Ishikawa (cell line): ENCODE measurements around the gene KPNA5.

ENCODE experiments used
- CEBPB ChIP-seq: IDR thresholded peaks from 2 replicates; pipeline ENCODE4 v1.6.1; 2012
- CREB1 ChIP-seq: IDR thresholded peaks from 2 replicates; pipeline ENCODE4 v1.6.1; 2012; ENCODE audit warnings: low read depth
- EGR1 ChIP-seq: IDR thresholded peaks from 2 replicates; pipeline ENCODE4 v1.6.1; 2012
- EP300 ChIP-seq: IDR thresholded peaks from 2 replicates; pipeline ENCODE4 v1.6.1; 2012; ENCODE audit warnings: borderline replicate concordance
- FOXM1 ChIP-seq: IDR thresholded peaks from 2 replicates; pipeline ENCODE4 v1.6.1; 2012; ENCODE audit warnings: low read depth, borderline replicate concordance
- NFIC ChIP-seq: IDR thresholded peaks from 2 replicates; pipeline ENCODE4 v1.6.1; 2012
- RAD21 ChIP-seq: IDR thresholded peaks from 2 replicates; pipeline ENCODE4 v1.6.1; 2012; ENCODE audit warnings: low read depth
- TAF1 ChIP-seq: IDR thresholded peaks from 2 replicates; pipeline ENCODE4 v1.6.1; 2012; ENCODE audit warnings: low read depth, mild to moderate bottlenecking
- TCF12 ChIP-seq: IDR thresholded peaks from 2 replicates; pipeline ENCODE4 v1.6.1; 2012; ENCODE audit warnings: low read depth
- TEAD4 ChIP-seq: IDR thresholded peaks from 2 replicates; pipeline ENCODE4 v1.6.1; 2012
- USF1 ChIP-seq: IDR thresholded peaks from 2 replicates; pipeline ENCODE4 v1.6.1; 2012
- YY1 ChIP-seq: IDR thresholded peaks from 2 replicates; pipeline ENCODE4 v1.6.1; 2012; ENCODE audit warnings: low read depth
- ZBTB7A ChIP-seq: IDR thresholded peaks from 2 replicates; pipeline ENCODE4 v1.6.1; 2012; ENCODE audit warnings: low read depth
- TF ChIP-seq, protein P1 (sequence below): IDR thresholded peaks from 2 replicates; pipeline ENCODE4 v1.6.1; 2012
- TF ChIP-seq, protein P2 (sequence below): IDR thresholded peaks from 2 replicates; pipeline ENCODE4 v1.6.1; 2012; ENCODE audit warnings: low read depth, mild to moderate bottlenecking

Gene KPNA5

DNA sequence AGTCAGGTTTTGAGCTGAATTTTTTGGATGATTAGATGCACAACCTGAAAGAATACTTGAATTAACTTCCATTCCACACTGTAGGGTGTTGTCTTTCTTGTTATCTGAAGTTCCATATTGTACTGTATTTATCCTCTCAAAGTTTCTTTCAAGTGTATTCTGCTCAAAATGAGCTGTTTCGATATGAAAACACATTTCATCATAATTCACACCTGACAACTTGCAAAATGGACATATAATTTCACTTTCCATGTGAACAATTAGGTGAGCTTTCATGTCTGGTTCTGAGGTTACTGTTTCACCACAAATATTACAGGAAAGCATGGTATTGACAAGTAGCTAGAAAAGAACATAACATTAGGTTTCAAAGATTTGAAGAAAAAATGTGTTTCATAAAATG, 14.1 kb upstream of the KPNA5 start:
- TF ChIP-seq FOXM1 (no peak), TAF1 (no peak), TEAD4 (no peak), CREB1 (no peak), EGR1 (no peak), RAD21 (no peak), EP300 (no peak), YY1 (no peak), NFIC (no peak)
- TF ChIP-seq, protein P1, sequence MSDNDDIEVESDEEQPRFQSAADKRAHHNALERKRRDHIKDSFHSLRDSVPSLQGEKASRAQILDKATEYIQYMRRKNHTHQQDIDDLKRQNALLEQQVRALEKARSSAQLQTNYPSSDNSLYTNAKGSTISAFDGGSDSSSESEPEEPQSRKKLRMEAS: no peak
- TF ChIP-seq, protein P2, sequence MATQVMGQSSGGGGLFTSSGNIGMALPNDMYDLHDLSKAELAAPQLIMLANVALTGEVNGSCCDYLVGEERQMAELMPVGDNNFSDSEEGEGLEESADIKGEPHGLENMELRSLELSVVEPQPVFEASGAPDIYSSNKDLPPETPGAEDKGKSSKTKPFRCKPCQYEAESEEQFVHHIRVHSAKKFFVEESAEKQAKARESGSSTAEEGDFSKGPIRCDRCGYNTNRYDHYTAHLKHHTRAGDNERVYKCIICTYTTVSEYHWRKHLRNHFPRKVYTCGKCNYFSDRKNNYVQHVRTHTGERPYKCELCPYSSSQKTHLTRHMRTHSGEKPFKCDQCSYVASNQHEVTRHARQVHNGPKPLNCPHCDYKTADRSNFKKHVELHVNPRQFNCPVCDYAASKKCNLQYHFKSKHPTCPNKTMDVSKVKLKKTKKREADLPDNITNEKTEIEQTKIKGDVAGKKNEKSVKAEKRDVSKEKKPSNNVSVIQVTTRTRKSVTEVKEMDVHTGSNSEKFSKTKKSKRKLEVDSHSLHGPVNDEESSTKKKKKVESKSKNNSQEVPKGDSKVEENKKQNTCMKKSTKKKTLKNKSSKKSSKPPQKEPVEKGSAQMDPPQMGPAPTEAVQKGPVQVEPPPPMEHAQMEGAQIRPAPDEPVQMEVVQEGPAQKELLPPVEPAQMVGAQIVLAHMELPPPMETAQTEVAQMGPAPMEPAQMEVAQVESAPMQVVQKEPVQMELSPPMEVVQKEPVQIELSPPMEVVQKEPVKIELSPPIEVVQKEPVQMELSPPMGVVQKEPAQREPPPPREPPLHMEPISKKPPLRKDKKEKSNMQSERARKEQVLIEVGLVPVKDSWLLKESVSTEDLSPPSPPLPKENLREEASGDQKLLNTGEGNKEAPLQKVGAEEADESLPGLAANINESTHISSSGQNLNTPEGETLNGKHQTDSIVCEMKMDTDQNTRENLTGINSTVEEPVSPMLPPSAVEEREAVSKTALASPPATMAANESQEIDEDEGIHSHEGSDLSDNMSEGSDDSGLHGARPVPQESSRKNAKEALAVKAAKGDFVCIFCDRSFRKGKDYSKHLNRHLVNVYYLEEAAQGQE: no peak

DNA sequence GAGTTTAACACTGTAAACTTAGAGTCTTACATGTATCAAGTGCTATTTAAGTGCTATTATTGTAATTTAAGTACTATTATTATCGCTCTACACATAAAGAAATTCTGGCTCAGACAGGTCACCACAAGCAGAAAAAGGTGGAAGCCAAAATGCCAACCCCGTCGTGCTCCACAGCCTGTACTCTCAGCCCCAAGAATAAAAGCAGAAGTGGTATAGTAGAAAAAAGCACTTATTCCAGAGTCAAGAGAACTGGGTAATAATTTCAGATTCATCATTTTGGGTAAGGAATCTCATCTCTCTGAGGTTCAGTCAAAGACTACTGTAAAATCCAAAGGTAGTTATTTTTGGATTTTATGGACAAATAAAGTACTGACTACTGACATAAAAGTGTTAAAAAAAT, 13.4 kb upstream of the KPNA5 start:
- TF ChIP-seq TEAD4 (no peak), FOXM1 (no peak), RAD21 (no peak), ZBTB7A (no peak), NFIC (no peak), EP300 (no peak), CREB1 (no peak)

- TF ChIP-seq CREB1 (no peak), EP300 (no peak), USF1 (no peak), TAF1 (no peak), NFIC (no peak), EGR1 (no peak), TCF12 (no peak)
- TF ChIP-seq, protein P2: no peak
Observed at GRCh38 chr6:116672306-116672705, 8.7 kb upstream of the KPNA5 start.

DNA sequence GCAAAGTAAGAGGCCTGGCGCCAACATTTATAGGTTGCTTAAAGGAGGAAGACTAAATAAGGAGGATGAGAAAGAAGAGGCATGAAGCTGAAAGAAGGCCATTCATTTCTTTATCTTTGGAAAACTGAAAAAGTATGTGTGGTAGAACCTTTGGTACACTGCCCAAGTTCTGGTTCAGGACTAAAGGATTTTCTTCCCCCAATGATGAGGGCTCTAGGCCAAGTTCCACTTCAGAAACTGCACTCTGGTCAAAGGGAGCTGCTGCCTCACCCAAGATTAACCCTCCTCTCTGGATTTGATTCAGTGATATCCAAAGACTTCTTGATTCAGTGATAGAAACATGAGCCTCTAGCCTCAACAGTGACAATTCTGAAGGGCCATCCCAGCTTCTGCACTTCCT, 5.0 kb upstream of the KPNA5 start:
- TF ChIP-seq EP300: no peak
- TF ChIP-seq NFIC: no peak
- no peak for TF ChIP-seq TCF12
- TF ChIP-seq TEAD4: no peak
- no peak for TF ChIP-seq RAD21
- no peak for TF ChIP-seq CEBPB
- TF ChIP-seq, protein P1: no peak
- TF ChIP-seq USF1: no peak

DNA sequence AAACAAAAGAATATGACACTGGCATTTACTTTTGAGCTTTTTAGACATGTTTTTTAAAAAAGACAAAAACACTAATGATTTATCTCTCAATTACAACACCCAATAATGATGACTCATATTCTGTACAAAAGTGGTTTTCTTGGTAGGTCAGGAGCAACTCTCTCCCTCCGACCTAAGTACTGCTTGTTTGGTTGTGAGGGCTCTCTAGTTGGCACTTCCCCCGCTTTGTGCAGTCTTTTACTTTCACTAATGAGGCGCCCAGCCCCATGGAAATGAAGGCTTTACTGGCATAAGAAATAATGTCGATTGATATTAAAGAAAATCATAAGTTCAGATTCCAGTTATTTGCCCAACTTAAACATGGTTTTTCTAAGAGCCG, 1.3 kb downstream of the KPNA5 start:
- TF ChIP-seq, protein P1: no peak
- TF ChIP-seq ZBTB7A (no peak), CREB1 (no peak), YY1 (no peak), USF1 (no peak), FOXM1 (no peak), RAD21 (no peak), TAF1 (no peak), CEBPB (no peak), NFIC (no peak), TEAD4 (no peak), EP300 (no peak), TCF12 (no peak), EGR1 (no peak)
- TF ChIP-seq, protein P2: no peak
